Frontal cortex (tissue), 4 donors: ENCODE data around the gene TSEN54. TPM values are rescaled to one million over a fixed set of nuclear protein-coding genes. Genes with fewer than 3 reads are reported as not detected.
A peak's percentile ranks its signal among the peaks of the same experiment; 100 is the strongest.

ENCODE experiments used
- DNase-seq, 2 donors: peaks; one replicate each; pipeline ENCODE4 v3.0.0; 2012; ENCODE audit warnings: low spot score in 2 of 2
- FAIRE-seq: peaks from 2 replicates; lab custom pipeline; 2012; peaks lifted over from hg19 to GRCh38; lab: Jason Lieb, UNC
- total RNA-seq: library from RNA; depleted of rRNA; stranded (reverse); fragments of >200 nt; gene quantifications from one replicate; pipeline ENCODE4 v1.2.3, GENCODE V29; 2014
- donor health status: control.
- donor health status: control.
- donor health status: control.

The TSEN54 gene
- total RNA-seq, 1 donor from 2014 or later, result 11.4 TPM

DNA sequence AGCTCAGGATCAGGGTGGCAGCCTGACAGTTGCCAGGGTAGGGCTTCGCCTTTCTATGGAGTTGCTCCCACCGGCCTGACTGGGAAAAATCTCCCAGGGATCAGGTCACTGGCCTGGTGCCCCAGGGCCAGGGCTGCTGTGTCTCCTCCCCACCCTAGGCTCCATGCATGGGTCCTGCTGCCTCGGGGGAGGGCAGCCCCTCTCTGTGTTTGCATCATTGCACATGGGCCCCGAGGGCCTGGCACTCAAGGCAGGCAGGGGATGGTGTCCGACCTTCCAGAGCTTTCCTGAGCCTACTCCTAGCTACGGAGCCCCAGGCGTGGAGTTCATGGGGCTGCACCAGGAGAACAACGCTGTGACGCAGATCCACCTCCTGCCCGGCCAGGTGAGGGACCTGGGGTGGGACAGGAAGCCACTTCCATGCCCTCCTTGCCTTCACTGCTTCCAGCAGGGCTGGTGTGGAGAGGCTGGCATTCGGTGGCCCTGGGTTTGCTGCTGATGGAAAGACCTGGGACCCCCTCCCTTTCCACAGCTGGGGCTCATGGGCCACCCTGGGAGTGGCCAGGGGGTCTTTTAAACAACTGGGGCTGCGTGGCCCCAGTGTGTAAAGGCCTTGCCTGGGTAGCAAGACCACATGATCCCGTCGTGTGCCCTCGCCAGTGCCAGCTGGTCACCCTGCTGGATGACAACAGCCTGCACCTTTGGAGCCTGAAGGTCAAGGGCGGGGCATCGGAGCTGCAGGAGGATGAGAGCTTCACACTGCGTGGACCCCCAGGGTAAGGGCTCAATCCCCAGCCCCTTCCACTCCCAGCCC, 41.7 kb downstream of the TSEN54 start:
- DNase-seq (no peak), FAIRE-seq (no peak)

DNA sequence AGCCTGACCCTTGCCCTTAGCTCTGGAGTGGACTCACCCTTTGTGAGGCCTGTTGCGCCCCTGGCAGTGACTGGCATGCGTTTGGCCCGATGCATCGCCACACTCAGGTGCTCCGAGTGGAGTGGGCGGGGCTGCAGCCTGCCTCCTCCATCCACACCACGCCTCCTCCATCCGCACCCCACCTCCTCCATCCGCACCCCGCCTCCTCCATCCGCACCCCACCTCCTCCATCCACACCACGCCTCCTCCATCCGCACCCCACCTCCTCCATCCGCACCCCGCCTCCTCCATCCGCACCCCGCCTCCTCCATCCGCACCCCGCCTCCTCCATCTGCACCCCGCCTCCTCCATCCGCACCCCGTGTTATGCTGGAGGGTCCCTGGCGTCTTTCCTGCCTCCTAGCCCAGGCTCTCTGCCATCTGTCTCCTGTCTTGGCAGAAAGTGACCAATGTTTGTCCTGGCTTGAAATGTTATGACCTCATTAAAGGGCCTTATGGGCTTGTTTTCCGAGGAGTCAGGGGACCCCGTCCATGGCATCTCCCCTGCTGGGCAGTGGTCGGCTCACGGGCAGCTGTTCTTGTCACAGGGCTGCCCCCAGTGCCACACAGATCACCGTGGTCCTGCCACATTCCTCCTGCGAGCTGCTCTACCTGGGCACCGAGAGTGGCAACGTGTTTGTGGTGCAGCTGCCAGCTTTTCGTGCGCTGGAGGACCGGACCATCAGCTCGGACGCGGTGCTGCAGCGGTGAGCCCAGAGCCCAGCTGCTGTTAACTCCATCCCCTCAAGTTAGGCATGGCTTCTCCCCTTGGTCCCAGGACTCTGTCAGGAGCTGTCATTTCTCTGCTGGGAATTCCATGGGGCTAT, 42.6 kb downstream of the TSEN54 start:
- FAIRE-seq (no peak), DNase-seq (no peak)

DNA sequence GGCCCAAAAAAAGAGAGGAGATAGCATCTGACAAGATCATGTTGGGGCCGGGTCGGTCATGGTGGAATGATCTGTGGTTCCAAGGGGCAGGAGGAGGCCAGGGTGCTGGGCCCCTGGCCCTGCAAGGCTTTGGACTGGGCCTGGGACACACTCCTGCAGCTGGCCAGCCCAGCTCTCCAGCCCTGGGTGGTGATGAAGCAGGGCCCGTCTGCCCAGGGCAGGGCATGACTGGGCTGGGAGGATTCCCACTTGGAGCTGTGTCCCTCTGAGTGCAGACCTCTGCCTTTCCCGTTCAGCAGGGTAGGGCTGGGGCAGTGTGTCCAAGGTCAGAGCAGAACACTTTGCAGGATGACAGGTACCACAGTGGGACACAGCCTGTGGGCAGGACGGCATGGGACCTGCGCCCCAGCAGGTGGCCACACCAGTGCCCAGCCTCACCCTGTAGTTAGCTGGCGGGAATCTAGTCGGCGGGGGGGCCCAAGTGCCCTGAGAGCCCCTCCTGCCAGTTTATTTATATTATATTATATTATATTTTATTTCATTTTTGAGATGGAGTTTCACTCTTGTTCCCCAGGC, 43.7 kb downstream of the TSEN54 start:
- FAIRE-seq, result no peak
- no peak for DNase-seq

DNA sequence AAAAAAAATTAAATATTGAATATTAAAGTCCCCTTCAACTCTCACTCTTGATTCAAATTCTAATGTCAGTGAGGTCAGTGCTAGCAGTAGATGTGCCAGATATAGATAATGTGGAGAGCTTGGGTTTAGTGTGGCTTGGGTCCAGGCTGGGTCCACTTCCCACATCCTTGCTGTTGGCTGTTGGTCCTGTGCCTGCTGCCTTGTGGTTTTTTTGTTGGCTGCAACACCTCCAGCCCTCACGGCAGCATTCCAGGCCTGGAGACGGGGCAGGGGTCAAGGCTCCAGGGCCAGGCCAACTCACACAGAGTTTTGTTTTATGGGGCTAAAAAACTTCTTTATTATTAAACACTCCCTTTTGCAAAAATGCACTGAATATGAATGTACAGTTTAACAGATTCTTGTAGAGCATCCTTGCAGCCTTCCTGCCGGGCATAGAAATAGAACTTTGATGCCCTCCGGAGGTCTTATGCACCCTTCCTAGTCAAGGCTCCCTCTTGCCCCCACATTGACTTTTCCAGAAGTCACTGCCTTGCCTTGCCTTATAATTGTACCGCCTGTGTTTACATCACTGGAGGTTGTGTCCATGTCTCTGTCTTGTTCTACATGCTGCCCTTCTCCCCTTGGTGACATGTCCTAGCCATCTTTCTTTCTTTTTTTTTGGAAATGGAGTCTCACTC, 45.7 kb downstream of the TSEN54 start:
- FAIRE-seq (no peak), DNase-seq (no peak)

DNA sequence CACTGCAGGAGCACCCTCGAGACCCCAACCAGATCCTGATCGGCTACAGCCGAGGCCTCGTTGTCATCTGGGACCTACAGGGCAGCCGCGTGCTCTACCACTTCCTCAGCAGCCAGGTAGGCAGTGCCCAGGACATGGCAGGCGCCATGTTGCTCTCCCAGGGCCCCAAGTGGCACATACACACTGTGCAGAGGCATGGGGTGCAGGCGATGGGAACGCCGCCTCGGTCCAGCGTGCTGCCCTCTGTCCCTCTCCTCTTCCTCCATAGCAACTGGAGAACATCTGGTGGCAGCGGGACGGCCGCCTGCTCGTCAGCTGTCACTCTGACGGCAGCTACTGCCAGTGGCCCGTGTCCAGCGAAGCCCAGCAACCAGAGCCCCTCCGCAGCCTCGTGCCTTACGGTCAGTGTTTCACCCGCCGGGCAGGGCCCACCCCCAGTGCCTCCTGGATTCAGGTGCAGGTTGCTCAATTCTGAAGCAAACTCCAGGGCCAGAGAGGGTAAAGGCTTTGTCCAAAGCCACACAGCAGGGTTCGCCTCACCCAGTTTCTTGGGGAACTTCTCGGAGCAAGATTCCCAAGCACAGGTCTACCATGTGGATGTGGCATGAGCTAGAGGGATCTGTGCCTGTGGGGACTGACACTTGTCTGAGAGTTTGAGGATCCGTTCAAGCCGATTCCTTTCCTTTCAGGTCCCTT, 46.9 kb downstream of the TSEN54 start:
- DNase-seq, result no peak
- FAIRE-seq, result no peak

DNA sequence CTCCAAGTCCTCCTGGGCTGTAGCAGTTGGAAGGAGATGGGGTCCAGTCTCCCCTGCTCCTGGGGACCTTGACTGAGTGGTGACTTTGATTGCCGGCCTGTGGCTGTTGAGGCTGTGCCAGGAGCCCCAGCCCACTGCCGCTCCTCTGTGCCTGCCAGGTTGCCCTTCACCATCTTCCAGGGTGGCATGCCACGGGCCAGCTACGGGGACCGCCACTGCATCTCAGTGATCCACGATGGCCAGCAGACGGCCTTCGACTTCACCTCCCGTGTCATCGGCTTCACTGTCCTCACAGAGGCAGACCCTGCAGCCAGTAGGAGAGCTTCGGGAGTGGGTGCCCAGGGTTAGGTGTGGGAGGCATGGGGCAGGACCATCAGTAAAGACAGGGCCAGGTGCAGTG, 47.9 kb downstream of the TSEN54 start:
- no peak for DNase-seq
- no peak for FAIRE-seq

DNA sequence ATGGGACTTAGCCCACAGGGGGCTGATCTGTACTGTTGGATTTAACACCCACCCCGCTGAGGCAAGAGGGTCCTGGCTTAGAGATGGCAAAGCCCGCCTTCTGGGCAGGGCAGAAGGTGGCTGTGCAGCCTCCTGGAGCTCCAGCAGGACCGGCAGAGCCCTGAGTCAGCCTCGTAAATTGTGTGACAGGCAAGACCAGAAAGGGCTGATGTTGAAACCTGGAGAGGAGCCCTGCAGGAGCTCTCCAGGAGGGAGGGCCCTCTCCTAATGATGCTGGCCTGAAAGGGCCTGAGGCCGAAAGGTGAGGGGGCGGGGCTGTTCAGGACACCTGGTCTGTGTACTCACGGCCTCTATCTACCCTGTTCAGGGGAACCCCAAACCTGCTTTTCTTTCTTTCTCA, 48.7 kb downstream of the TSEN54 start:
- DNase-seq (no peak), FAIRE-seq (no peak)

DNA sequence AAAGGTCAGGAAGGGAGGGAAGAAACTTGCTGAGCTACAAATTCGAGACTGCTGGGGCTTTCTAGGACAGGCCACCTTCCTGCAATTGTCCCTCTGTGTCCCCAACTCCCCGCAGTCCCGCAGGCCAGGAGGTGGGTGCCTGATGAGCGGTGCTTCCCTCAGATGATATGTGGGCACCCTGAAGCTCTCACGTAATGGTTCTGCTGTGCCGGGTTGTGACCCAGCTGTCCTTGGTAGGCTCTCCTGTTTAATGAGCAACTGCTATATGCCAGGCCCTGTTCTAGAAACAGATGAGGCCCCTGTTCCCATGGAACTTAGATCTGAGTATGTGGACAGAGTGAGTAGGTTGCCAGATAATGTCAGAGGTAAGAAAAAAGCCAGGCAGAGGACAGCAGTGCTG, 49.3 kb downstream of the TSEN54 start:
- DNase-seq, result no peak
- no peak for FAIRE-seq

DNA sequence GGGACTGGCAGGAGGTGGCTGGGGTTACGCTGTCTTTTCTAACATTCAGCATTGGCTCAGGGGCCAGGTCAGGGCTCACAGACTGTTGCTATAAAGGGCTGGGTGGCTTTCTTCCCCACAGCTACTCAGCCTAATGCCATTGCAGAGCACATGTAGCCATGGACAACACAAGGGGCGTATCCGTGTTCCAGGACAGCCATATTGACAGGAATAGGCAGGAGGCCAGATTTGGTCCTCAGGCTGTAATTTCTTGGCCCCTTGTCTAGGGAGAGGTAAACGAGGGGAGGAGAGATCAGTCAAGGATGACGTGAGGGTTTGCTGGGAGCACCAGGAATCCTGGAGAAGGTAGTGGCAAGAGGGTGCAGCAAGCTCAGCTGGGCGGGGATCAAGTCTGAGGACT, 50.1 kb downstream of the TSEN54 start:
- DNase-seq (no peak), FAIRE-seq (no peak)

DNA sequence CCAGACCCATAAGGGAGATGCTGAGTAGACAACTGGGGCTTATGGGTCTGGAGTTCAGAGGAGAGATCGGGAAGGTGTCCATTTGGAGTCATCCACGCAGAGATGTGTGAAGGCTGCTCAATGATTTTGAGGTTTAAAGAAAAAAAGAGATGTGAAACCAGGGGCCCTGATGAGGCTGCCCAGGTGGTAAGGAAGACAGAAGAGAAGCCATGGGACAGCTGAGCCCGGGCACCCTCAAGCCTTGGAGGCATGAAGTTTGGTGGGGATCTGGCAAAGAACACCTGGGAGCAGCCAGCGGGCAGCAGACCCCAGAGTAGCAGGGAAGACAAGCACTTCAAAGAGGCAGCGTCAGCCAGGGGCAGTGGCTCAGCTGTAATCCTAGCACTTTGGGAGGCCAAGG, 50.5 kb downstream of the TSEN54 start:
- FAIRE-seq, result no peak
- no peak for DNase-seq

DNA sequence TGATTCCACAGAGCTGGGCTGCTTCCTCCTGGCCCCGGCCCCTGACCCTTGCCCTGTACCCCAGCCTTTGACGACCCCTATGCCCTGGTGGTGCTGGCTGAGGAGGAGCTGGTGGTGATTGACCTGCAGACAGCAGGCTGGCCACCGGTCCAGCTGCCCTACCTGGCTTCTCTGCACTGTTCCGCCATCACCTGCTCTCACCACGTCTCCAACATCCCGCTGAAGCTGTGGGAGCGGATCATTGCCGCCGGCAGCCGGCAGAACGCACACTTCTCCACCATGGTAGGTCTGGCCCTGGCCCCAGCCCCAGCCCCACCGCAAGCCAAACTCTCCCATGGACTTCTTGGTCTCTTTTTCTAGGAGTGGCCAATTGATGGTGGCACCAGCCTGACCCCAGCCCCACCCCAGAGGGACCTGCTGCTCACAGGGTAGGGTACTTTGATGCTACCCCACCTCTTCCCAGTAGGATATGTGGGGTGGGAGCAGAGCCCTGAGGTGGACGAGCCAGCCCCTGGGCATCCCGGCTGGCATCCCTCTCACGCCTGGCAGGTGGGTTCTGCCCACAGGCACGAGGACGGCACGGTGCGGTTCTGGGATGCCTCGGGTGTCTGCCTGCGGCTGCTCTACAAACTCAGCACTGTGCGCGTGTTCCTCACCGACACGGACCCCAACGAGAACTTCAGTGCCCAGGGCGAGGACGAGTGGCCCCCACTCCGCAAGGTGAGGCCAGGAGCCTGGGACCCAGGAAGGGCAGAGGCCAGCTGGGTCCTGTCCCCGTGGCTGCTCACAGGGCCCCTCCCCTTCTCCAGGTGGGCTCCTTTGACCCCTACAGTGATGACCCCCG, 52.3 kb downstream of the TSEN54 start:
- FAIRE-seq (no peak), DNase-seq (no peak)

DNA sequence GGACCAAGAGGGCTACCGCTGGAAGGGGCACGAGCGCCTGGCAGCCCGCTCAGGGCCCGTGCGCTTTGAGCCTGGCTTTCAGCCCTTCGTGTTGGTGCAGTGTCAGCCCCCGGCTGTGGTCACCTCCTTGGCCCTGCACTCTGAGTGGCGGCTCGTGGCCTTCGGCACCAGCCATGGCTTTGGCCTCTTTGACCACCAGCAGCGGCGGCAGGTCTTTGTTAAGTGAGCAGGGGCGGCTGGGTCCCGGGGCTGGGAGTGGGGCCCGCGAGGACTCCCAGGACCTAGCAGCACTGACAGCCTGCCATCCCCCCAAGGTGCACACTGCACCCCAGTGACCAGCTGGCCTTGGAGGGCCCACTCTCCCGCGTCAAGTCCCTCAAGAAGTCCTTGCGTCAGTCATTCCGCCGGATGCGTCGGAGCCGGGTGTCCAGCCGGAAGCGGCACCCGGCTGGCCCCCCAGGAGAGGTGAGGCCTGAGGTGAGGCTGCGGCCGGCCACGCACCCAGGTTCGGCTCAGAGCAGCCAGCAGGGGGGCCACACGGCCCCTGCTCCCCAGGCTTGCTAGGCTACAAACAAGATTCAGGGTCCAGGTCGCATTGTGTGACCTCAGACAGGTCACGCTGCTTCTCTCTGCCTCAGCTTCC, 53.8 kb downstream of the TSEN54 start:
- FAIRE-seq, result no peak

DNA sequence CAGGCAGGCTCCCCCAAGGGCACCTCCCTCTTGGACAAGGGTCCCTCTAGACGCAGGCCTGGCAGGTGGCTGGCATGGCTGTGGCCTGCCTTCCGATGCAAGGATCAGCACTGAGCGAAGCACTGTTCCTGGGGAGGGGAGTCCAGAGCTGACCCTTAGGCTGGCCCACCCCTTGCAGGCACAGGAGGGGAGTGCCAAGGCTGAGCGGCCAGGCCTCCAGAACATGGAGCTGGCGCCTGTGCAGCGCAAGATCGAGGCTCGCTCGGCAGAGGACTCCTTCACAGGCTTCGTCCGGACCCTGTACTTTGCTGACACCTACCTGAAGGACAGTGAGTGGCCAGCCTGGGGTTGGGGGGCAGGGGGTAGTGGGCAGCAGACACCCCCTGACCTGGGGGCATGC, 54.4 kb downstream of the TSEN54 start:
- FAIRE-seq (no peak), DNase-seq (no peak)

More for the DNA sequence above, 53.8 kb downstream of the TSEN54 start:
- DNase-seq, result no peak

DNA sequence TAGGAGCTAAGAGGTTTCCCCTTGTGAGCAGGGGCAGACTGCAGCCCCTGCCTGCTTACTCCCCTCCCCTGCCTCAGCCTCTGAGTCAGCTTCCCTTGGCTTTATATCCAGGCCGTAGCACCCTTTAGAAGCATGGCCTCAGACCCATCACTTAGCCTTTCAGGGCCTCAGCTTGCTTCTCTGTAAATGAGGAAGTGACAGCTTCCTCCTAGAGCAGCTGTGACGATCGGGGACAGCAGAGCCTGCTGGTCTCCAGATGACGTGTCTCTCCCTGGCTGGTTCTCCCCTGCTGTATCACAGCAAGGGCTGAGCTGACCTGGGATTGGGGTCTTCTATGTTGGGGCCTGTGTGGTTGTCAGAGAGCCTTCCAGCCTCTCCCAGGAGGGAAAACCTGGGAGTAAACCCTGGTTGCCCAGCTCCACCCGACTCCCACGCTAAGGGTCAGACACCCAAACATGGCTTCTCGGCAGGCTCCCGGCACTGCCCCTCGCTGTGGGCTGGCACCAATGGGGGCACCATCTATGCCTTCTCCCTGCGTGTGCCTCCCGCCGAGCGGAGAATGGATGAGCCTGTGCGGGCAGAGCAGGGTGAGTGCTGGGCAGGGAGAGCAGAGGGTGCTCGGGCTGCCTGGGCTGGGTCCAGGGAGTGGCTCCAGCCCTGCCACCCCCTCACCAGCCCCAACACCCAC, 55.0 kb downstream of the TSEN54 start:
- FAIRE-seq (no peak), DNase-seq (peak; percentile 54 to 56)

DNA sequence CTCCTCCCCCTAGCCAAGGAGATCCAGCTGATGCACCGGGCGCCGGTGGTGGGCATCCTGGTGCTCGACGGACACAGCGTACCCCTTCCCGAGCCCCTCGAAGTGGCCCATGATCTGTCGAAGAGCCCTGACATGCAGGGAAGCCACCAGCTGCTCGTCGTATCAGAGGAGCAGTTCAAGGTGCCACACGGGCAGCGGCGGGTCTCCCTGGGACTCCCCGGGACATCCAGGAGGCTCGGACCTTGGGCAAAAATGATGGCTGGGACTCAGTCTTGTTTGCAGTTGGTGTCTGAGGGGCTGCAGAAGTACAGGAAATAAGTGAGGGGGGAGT, 55.5 kb downstream of the TSEN54 start:
- FAIRE-seq (no peak), DNase-seq (no peak)

DNA sequence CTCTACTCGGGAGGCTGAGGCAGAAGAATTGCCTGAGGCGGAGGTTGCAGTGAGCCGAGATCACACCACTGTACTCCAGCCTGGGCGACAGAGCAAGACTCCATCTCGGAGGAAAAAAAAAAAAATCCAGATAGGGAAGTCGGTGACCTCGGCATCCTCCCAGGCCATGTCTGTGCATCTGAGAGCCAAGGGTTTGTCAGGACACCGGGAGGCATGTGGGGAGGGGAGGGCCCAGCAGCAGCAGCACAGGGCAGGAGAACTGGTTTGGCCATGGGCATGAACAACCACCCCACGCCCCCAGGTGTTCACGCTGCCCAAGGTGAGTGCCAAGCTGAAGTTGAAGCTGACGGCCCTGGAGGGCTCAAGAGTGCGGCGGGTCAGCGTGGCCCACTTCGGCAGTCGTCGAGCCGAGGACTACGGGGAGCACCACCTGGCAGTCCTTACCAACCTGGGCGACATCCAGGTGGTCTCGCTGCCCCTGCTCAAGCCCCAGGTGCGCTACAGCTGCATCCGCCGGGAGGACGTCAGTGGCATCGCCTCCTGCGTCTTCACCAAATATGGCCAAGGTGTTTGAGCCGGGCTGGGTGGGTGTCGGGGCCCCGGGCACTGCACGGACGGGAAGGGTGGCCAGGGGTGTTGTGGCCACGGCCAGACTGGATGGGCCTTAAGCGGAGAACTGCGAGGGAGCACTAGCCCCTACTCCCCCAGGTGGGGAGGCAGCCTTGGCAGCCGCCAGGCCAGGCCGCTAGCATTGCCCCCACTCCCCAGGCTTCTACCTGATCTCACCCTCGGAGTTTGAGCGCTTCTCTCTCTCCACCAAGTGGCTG, 56.6 kb downstream of the TSEN54 start:
- FAIRE-seq (no peak), DNase-seq (no peak)

DNA sequence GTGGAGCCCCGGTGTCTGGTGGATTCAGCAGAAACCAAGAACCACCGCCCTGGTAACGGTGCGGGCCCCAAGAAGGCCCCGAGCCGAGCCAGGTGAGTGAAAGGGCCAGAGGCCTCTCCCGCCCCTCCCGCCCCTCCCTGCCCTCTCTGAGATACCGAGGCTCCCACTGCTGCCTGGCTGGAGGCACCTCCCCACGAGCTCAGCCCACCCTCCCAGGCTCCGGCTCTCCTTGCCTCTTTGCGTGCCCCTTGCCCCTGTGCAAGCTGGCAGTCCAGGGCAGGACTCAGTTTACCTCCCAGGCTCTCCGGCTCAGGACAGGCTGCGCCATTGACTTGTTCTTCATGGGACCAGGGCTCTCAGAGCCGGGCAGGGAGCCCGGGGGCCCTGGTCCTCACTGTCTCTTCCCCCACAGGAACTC, 57.2 kb downstream of the TSEN54 start:
- no peak for FAIRE-seq
- no peak for DNase-seq
